Liver (tissue), 9 donors: ENCODE data around the gene GBE1. TPM values are rescaled to one million over a fixed set of nuclear protein-coding genes. Genes with fewer than 3 reads are reported as not detected.
A peak's percentile ranks its signal among the peaks of the same experiment; 100 is the strongest.

Experiments used
- DNase-seq: peaks from one replicate; pipeline ENCODE4 v3.0.0-alpha.2; 2017; ENCODE audit warnings: low spot score
- H3K27ac ChIP-seq, 2 donors: one replicate each; pipeline ENCODE4 v1.7.0; 2013; ENCODE audit warnings: inconsistent platforms in 2 of 2, low read length in 2 of 2, control low read depth in 1 of 2, low read depth in 1 of 2, mild to moderate bottlenecking in 1 of 2
- H3K27me3 ChIP-seq, 4 donors: one replicate each; pipeline versions ENCODE4 v1.6.1 to v1.7.0; 2013; ENCODE audit warnings: low read length in 3 of 4, inconsistent platforms in 1 of 4, mild to moderate bottlenecking in 1 of 4, moderate library complexity in 1 of 4; ENCODE audit not compliant: control insufficient read depth in 4 of 4, insufficient read depth in 4 of 4
- H3K36me3 ChIP-seq, 4 donors: one replicate each; pipeline versions ENCODE4 v1.6.1 to v1.7.0; 2013; ENCODE audit warnings: low read length in 3 of 4, mild to moderate bottlenecking in 3 of 4, low read depth in 1 of 4, moderate library complexity in 1 of 4; ENCODE audit not compliant: control insufficient read depth in 4 of 4, insufficient read depth in 3 of 4
- H3K4me1 ChIP-seq, 4 donors: one replicate each; pipeline versions ENCODE4 v1.6.1 to v1.7.0; 2013; ENCODE audit warnings: low read length in 3 of 4, mild to moderate bottlenecking in 3 of 4, moderate library complexity in 1 of 4; ENCODE audit not compliant: control insufficient read depth in 4 of 4, insufficient read depth in 4 of 4
- H3K4me3 ChIP-seq, 3 donors: one replicate each; pipeline versions ENCODE4 v1.6.1 to v1.7.0; 2013; ENCODE audit warnings: low read length in 3 of 3, control low read depth in 1 of 3, low read depth in 1 of 3, mild to moderate bottlenecking in 1 of 3
- H3K9ac ChIP-seq, 2 donors: one replicate each; pipeline ENCODE4 v1.7.0; 2013; ENCODE audit warnings: low read length in 2 of 2, mild to moderate bottlenecking in 2 of 2, moderate library complexity in 2 of 2, control low read depth in 1 of 2, low read depth in 1 of 2
- H3K9me3 ChIP-seq, 4 donors: one replicate each; pipeline versions ENCODE4 v1.6.1 to v1.7.0; 2013; ENCODE audit warnings: low read length in 3 of 4; ENCODE audit not compliant: control insufficient read depth in 4 of 4
- EGR1 ChIP-seq, 2 donors: IDR thresholded peaks; 2 replicates each; pipeline ENCODE4 v1.6.1; 2016 to 2018; ENCODE audit warnings: antibody characterized with exemption in 2 of 2, low read depth in 2 of 2
- FOXA1 ChIP-seq: IDR thresholded peaks from 2 replicates; pipeline ENCODE4 v1.6.1; 2016; ENCODE audit warnings: antibody characterized with exemption
- FOXA2 ChIP-seq: IDR thresholded peaks from 2 replicates; pipeline ENCODE4 v1.6.1; 2016; ENCODE audit warnings: antibody characterized with exemption
- GABPA ChIP-seq, 2 donors: IDR thresholded peaks in 1 of 2; conservative IDR thresholded peaks in 1 of 2; 2 replicates each; pipeline ENCODE4 v1.6.1; 2016; ENCODE audit warnings: antibody characterized with exemption in 2 of 2, mild to moderate bottlenecking in 1 of 2, moderate library complexity in 1 of 2
- HNF4A ChIP-seq, 2 donors: conservative IDR thresholded peaks; 2 replicates each; pipeline ENCODE4 v1.6.1; 2016; ENCODE audit warnings: antibody characterized with exemption in 2 of 2, mild to moderate bottlenecking in 2 of 2
- NR2F2 ChIP-seq: IDR thresholded peaks from 2 replicates; pipeline ENCODE4 v1.6.1; 2016; ENCODE audit warnings: antibody characterized with exemption
- RAD21 ChIP-seq, 2 donors: IDR thresholded peaks; 2 replicates each; pipeline ENCODE4 v1.6.1; 2016; ENCODE audit warnings: antibody characterized with exemption in 2 of 2, mild to moderate bottlenecking in 2 of 2
- RXRA ChIP-seq, 2 donors: IDR thresholded peaks; 2 replicates each; pipeline ENCODE4 v1.6.1; 2017 to 2018; ENCODE audit warnings: antibody characterized with exemption in 2 of 2, mild to moderate bottlenecking in 1 of 2
- SP1 ChIP-seq: IDR thresholded peaks from 2 replicates; pipeline ENCODE4 v1.6.1; 2018; ENCODE audit warnings: antibody characterized with exemption, mild to moderate bottlenecking
- TAF1 ChIP-seq: conservative IDR thresholded peaks from 2 replicates; pipeline ENCODE4 v1.6.1; 2016; ENCODE audit warnings: antibody characterized with exemption, mild to moderate bottlenecking
- YY1 ChIP-seq: IDR thresholded peaks from 2 replicates; pipeline ENCODE4 v1.6.1; 2016; ENCODE audit warnings: antibody characterized with exemption, mild to moderate bottlenecking
- WGBS: extraction: QIAGEN DNeasy Blood & Tissue Kit; methylation state at CpG from one replicate; pipeline ENCODE4 v1.1.7; 2013; 5-methylcytosine and 5-hydroxymethylcytosine counted together
- polyA plus RNA-seq, 2 donors: library from polyadenylated mRNA; stranded (reverse) in 1 of 2; unstranded in 1 of 2; fragments of 200-250 nt in 1 of 2; fragments of >200 nt in 1 of 2; fragmentation: Nextera tagmentation in 1 of 2; extraction: Ambion mirVana in 1 of 2; gene quantifications; one replicate each; pipeline versions ENCODE4 v1.2.1 to v1.2.3, GENCODE V29; 2013 to 2015
- total RNA-seq, 2 donors: library from RNA; depleted of rRNA; stranded (reverse); fragments of >200 nt; gene quantifications; one replicate each; pipeline ENCODE4 v1.2.3, GENCODE V29; 2014
- TF ChIP-seq, protein P1 (sequence below): IDR thresholded peaks from 2 replicates; pipeline ENCODE4 v1.6.1; 2016; ENCODE audit warnings: antibody characterized with exemption
- TF ChIP-seq, protein P2 (sequence below): IDR thresholded peaks from 2 replicates; pipeline ENCODE4 v1.6.1; 2016; ENCODE audit warnings: antibody characterized with exemption
- TF ChIP-seq, protein P3 (sequence below): IDR thresholded peaks from 2 replicates; pipeline ENCODE4 v1.6.1; 2016; ENCODE audit warnings: antibody characterized with exemption, mild to moderate bottlenecking
- TF ChIP-seq, protein P4 (sequence below): IDR thresholded peaks from 2 replicates; pipeline ENCODE4 v1.6.1; 2016; ENCODE audit warnings: antibody characterized with exemption
- TF ChIP-seq, protein P5 (sequence below): fragments of 150-350 bp; IDR thresholded peaks from 2 replicates; pipeline ENCODE4 v1.5.1; 2017; ENCODE audit warnings: improper control_type of control experiment, low read depth, low read length; ENCODE audit not compliant: missing input control
- donor health status: healthy.
- donor health status: healthy.
- donor health status: healthy.
- donor health status: healthy.
- donor health status: healthy.

GBE1 gene
- total and polyA plus RNA-seq, 4 donors: 22.5 to 95.6 (median 25.8) TPM

DNA sequence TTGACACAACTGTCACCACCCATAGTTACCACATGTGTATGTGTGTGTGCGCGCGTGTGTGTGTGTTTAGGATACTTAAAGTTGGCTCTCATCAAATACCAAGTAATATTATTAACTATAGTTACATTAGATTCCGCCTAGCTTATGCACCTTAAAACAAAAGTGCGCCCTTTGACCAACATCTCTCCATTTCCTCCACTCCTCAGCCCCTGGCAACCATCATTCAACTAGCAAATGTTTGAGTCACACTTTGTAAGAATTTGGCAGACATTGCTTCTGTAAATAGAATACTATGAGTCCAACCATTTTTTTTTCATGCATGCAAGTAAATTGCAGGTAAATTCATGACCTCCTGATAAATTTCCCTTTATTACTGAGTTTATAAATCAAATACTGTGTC lies 169.3 kb downstream of the GBE1 start:
- WGBS: 97% methylated on average over 5 of the region's 5 CpGs
- TF ChIP-seq, protein P1, sequence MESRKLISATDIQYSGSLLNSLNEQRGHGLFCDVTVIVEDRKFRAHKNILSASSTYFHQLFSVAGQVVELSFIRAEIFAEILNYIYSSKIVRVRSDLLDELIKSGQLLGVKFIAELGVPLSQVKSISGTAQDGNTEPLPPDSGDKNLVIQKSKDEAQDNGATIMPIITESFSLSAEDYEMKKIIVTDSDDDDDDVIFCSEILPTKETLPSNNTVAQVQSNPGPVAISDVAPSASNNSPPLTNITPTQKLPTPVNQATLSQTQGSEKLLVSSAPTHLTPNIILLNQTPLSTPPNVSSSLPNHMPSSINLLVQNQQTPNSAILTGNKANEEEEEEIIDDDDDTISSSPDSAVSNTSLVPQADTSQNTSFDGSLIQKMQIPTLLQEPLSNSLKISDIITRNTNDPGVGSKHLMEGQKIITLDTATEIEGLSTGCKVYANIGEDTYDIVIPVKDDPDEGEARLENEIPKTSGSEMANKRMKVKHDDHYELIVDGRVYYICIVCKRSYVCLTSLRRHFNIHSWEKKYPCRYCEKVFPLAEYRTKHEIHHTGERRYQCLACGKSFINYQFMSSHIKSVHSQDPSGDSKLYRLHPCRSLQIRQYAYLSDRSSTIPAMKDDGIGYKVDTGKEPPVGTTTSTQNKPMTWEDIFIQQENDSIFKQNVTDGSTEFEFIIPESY: no peak
- TF ChIP-seq TAF1: no peak
- TF ChIP-seq, protein P2, sequence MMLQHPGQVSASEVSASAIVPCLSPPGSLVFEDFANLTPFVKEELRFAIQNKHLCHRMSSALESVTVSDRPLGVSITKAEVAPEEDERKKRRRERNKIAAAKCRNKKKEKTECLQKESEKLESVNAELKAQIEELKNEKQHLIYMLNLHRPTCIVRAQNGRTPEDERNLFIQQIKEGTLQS: no peak
- no peak for TF ChIP-seq FOXA1
- TF ChIP-seq HNF4A (conservative IDR thresholded peaks at IDR 0.05): no peak
- TF ChIP-seq SP1: no peak
- TF ChIP-seq EGR1 (IDR thresholded peaks at IDR 0.05; ENCODE audit: low read depth in 2 of 2): no peak
- TF ChIP-seq NR2F2: no peak
- TF ChIP-seq RXRA (IDR thresholded peaks at IDR 0.05): no peak
- TF ChIP-seq FOXA2: no peak
- TF ChIP-seq GABPA (IDR thresholded peaks at IDR 0.05 in 1 of 2, conservative IDR thresholded peaks at IDR 0.05 in 1 of 2): no peak
- TF ChIP-seq, protein P3, sequence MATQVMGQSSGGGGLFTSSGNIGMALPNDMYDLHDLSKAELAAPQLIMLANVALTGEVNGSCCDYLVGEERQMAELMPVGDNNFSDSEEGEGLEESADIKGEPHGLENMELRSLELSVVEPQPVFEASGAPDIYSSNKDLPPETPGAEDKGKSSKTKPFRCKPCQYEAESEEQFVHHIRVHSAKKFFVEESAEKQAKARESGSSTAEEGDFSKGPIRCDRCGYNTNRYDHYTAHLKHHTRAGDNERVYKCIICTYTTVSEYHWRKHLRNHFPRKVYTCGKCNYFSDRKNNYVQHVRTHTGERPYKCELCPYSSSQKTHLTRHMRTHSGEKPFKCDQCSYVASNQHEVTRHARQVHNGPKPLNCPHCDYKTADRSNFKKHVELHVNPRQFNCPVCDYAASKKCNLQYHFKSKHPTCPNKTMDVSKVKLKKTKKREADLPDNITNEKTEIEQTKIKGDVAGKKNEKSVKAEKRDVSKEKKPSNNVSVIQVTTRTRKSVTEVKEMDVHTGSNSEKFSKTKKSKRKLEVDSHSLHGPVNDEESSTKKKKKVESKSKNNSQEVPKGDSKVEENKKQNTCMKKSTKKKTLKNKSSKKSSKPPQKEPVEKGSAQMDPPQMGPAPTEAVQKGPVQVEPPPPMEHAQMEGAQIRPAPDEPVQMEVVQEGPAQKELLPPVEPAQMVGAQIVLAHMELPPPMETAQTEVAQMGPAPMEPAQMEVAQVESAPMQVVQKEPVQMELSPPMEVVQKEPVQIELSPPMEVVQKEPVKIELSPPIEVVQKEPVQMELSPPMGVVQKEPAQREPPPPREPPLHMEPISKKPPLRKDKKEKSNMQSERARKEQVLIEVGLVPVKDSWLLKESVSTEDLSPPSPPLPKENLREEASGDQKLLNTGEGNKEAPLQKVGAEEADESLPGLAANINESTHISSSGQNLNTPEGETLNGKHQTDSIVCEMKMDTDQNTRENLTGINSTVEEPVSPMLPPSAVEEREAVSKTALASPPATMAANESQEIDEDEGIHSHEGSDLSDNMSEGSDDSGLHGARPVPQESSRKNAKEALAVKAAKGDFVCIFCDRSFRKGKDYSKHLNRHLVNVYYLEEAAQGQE: no peak
- no peak for TF ChIP-seq YY1
- TF ChIP-seq, protein P4, sequence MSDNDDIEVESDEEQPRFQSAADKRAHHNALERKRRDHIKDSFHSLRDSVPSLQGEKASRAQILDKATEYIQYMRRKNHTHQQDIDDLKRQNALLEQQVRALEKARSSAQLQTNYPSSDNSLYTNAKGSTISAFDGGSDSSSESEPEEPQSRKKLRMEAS: no peak
- TF ChIP-seq, protein P5, sequence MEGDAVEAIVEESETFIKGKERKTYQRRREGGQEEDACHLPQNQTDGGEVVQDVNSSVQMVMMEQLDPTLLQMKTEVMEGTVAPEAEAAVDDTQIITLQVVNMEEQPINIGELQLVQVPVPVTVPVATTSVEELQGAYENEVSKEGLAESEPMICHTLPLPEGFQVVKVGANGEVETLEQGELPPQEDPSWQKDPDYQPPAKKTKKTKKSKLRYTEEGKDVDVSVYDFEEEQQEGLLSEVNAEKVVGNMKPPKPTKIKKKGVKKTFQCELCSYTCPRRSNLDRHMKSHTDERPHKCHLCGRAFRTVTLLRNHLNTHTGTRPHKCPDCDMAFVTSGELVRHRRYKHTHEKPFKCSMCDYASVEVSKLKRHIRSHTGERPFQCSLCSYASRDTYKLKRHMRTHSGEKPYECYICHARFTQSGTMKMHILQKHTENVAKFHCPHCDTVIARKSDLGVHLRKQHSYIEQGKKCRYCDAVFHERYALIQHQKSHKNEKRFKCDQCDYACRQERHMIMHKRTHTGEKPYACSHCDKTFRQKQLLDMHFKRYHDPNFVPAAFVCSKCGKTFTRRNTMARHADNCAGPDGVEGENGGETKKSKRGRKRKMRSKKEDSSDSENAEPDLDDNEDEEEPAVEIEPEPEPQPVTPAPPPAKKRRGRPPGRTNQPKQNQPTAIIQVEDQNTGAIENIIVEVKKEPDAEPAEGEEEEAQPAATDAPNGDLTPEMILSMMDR: no peak
- no peak for TF ChIP-seq RAD21 (IDR thresholded peaks at IDR 0.05)
- DNase-seq: no peak
- Histone ChIP-seq H3K9ac (no peak overlapping the region), H3K4me3 (no peak overlapping the region), H3K36me3 (peaks cover 0 to 10% (median 3%) of the 10 kb centered on the region in 4 donors), H3K27me3 (no peaks in the 10 kb centered on the region), H3K4me1 (peaks cover 0 to 2% (median 0%) of the 10 kb centered on the region in 4 donors), H3K27ac (no peak overlapping the region), H3K9me3 (no peaks in the 10 kb centered on the region)

DNA sequence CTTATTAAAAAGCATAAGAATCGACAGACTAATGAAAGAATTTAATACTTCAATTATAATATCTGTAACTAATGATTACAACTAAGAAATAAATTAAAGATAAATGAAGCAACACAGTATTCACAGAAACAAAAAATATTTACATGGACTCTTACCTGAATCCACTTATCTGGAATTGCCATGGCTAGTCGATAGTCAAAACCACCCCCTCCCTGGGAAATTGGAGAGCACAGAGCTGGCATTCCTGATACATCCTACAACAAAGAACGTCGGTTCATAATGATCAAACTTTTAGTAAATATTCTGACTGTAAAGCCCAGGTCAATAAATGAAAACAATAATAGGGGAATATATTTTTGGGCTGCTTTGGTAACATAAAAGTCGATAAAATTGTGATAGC lies 175.5 kb downstream of the GBE1 start:
- H3K4me3 ChIP-seq: no peak overlapping the region
- no peaks in the 10 kb centered on the region for H3K27me3 ChIP-seq
- no peaks in the 10 kb centered on the region for H3K9me3 ChIP-seq
- H3K4me1 ChIP-seq: peaks cover 0 to 17% (median 12%) of the 10 kb centered on the region in 4 donors
- H3K9ac ChIP-seq: no peak overlapping the region
- H3K36me3 ChIP-seq: peaks cover 0 to 6% (median 4%) of the 10 kb centered on the region in 4 donors
- no peak overlapping the region for H3K27ac ChIP-seq
- no peak for DNase-seq
- TF ChIP-seq RAD21 (IDR thresholded peaks at IDR 0.05) (no peak), HNF4A (conservative IDR thresholded peaks at IDR 0.05) (peak in 1 of 2 donors; percentile 43), NR2F2 (no peak)
- 63% methylated on average over 5 of the region's 5 CpGs for WGBS
